Thoracic aorta (tissue), 2 donors: ENCODE measurements around the gene SFMBT2. TPM values are rescaled to one million over a fixed set of nuclear protein-coding genes. Genes with fewer than 3 reads are reported as not detected.

Source experiments
- ATAC-seq: fragments of 150-250 bp; one replicate; pipeline ENCODE4 v1.8.0; 2017; ENCODE audit warnings: low read depth; ENCODE audit not compliant: insufficient number of reproducible peaks, low FRiP score
- DNase-seq: peaks from one replicate; pipeline ENCODE4 v3.0.0-alpha.2; 2020; ENCODE audit warnings: low spot score
- H3K27ac ChIP-seq, 2 donors: fragments of 200-600 bp; sonication (generic); 1 replicate in 1 of 2; 2 replicates in 1 of 2; pipeline ENCODE4 v1.5.1; 2016; ENCODE audit warnings: mild to moderate bottlenecking in 2 of 2, moderate library complexity in 2 of 2
- H3K27me3 ChIP-seq: fragments of 200-600 bp; sonication (generic); replicated peaks from 2 replicates; pipeline ENCODE4 v1.6.0; 2016; ENCODE audit warnings: mild to moderate bottlenecking; ENCODE audit not compliant: insufficient read depth
- H3K36me3 ChIP-seq: fragments of 200-600 bp; sonication (generic); one replicate; pipeline ENCODE4 v1.5.1; 2016
- H3K4me1 ChIP-seq, 2 donors: fragments of 200-600 bp; sonication (generic); 1 replicate in 1 of 2; 2 replicates in 1 of 2; pipeline versions ENCODE4 v1.5.1 to v1.6.0; 2016; ENCODE audit warnings: low read depth in 2 of 2, mild to moderate bottlenecking in 1 of 2; ENCODE audit not compliant: control insufficient read depth in 1 of 2
- H3K4me3 ChIP-seq: fragments of 200-600 bp; sonication (generic); 2 replicates; pipeline ENCODE4 v1.5.1; 2016; ENCODE audit warnings: mild to moderate bottlenecking
- H3K9me3 ChIP-seq: fragments of 200-600 bp; sonication (generic); 2 replicates; pipeline ENCODE4 v1.5.1; 2016
- CTCF ChIP-seq: fragments of 200-600 bp; sonication (generic); IDR thresholded peaks from one replicate; pipeline ENCODE4 v1.5.1; 2019; ENCODE audit warnings: antibody characterized with exemption
- total RNA-seq, 2 donors: library from RNA; depleted of rRNA; stranded (reverse); fragments of >200 nt; gene quantifications; one replicate each; pipeline versions ENCODE4 v1.1.0 to v1.2.3, GENCODE V29; 2016

The SFMBT2 gene
- total RNA-seq, 2 donors from 2014 or later = 8.5 to 9.0 TPM

GRCh38 chr10:7159928-7160327 lies 250.9 kb downstream of the SFMBT2 start:
- no peaks in the 10 kb centered on the region for H3K9me3 ChIP-seq
- H3K36me3 ChIP-seq = no peaks in the 10 kb centered on the region
- H3K27me3 ChIP-seq = no peaks in the 10 kb centered on the region
- no peak overlapping the region for H3K4me3 ChIP-seq
- H3K4me1 ChIP-seq = peaks cover 0 to 24% of the 10 kb centered on the region in 2 donors
- no peak for TF ChIP-seq CTCF
- ATAC-seq = no peak
- no peak overlapping the region for H3K27ac ChIP-seq
- DNase-seq = no peak

- DNase-seq (no peak), ATAC-seq (no peak)
- H3K27me3 ChIP-seq = no peaks in the 10 kb centered on the region
- H3K9me3 ChIP-seq = no peaks in the 10 kb centered on the region
- H3K36me3 ChIP-seq = no peaks in the 10 kb centered on the region
- H3K4me3 ChIP-seq = no peak overlapping the region
- H3K27ac ChIP-seq = no peak overlapping the region
- H3K4me1 ChIP-seq = peaks cover 0 to 24% of the 10 kb centered on the region in 2 donors
- TF ChIP-seq CTCF = no peak
Measured at GRCh38 chr10:7159517-7159916, 251.3 kb downstream of the SFMBT2 start.

- Histone ChIP-seq H3K27ac (no peak overlapping the region), H3K4me3 (no peak overlapping the region), H3K9me3 (no peaks in the 10 kb centered on the region), H3K36me3 (no peaks in the 10 kb centered on the region), H3K27me3 (no peaks in the 10 kb centered on the region), H3K4me1 (peaks cover 0 to 18% of the 10 kb centered on the region in 2 donors)
- no peak for DNase-seq
- TF ChIP-seq CTCF = no peak
- no peak for ATAC-seq
Measured at GRCh38 chr10:7157091-7157490, 253.7 kb downstream of the SFMBT2 start.

- no peak overlapping the region for H3K27ac ChIP-seq
- no peaks in the 10 kb centered on the region for H3K36me3 ChIP-seq
- ATAC-seq (no peak), DNase-seq (no peak)
- no peaks in the 10 kb centered on the region for H3K9me3 ChIP-seq
- no peak for TF ChIP-seq CTCF
- H3K27me3 ChIP-seq = no peaks in the 10 kb centered on the region
- H3K4me1 ChIP-seq = no peaks in the 10 kb centered on the region
- no peak overlapping the region for H3K4me3 ChIP-seq
Measured at GRCh38 chr10:7153750-7154149, 257.1 kb downstream of the SFMBT2 start.

- Histone ChIP-seq H3K4me1 (no peaks in the 10 kb centered on the region), H3K4me3 (no peak overlapping the region), H3K27me3 (no peaks in the 10 kb centered on the region), H3K9me3 (no peaks in the 10 kb centered on the region), H3K27ac (no peak overlapping the region), H3K36me3 (no peaks in the 10 kb centered on the region)
- DNase-seq (no peak), ATAC-seq (no peak)
- no peak for TF ChIP-seq CTCF
Measured at GRCh38 chr10:7152982-7153381, 257.9 kb downstream of the SFMBT2 start.
